ENCODE results near the gene VPS36.
A peak's percentile ranks its signal among the peaks of the same experiment; 100 is the strongest.
"Not testable (repeated sequence)": the region's sequence is repeated elsewhere in the genome, so short reads cannot be mapped to it uniquely, and the experiment has no call there.

VPS36 gene, protein sequence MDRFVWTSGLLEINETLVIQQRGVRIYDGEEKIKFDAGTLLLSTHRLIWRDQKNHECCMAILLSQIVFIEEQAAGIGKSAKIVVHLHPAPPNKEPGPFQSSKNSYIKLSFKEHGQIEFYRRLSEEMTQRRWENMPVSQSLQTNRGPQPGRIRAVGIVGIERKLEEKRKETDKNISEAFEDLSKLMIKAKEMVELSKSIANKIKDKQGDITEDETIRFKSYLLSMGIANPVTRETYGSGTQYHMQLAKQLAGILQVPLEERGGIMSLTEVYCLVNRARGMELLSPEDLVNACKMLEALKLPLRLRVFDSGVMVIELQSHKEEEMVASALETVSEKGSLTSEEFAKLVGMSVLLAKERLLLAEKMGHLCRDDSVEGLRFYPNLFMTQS

DNA sequence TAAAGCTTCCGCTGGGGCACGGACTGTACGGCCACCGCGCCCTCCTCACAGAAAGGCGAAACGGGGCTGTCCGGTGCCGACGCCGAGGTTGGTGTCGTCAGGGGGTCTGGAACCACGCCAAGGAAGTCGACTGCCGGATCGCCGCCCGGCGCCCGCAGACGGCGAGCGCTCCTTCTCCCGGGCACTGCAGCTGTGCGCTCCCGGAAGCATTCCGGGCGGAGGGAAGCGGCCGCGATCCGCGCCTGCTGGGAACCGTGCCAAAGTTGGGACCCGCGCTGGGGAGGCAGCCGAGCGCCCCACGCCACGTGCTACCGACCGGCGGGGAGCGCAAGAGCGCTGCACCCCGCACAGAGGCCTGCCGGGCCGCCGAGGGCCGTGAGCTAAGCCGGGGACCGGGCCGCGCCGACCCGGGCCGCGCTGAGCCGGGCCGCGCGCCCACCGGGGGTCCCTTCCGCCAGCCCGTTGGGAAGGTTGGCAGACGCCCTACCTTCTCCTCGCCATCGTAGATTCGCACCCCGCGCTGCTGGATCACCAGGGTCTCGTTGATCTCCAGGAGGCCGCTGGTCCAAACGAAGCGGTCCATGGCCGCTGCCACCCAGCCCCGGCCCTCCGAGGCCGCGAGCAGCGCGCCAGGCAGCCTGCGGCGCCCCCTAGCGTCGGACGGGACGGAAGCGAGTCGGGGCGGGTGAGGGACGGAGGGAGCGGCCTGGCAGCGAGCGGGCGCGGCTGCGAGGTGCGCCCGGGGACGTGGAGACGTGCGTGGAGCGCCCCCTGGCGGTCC is at the start of gene VPS36:
Gene VPS36 (minus strand): TSS at position 623 of the 781 bp plus-strand sequence. CDS start 40 bp downstream, at position 583.
- Histone ChIP-seq H3K4me3 (ENCODE audit: low read length) (peak within 1 kb of the TSS; percentile 86), H3K9ac (ENCODE audit: low read length) (peak within 1 kb of the TSS; percentile 96), H3K27me3 (ENCODE audit: control insufficient read depth, insufficient read depth, low read length) (no peaks in the 10 kb centered on the region), H3K9me3 (ENCODE audit: control insufficient read depth, low read length) (no peaks in the 10 kb centered on the region), H3K4me1 (ENCODE audit: control insufficient read depth, insufficient read depth, low read length) (peaks cover 11% of the 10 kb centered on the region), H3K36me3 (ENCODE audit: control insufficient read depth, insufficient read depth, low read length) (no peaks in the 10 kb centered on the region)

DNA sequence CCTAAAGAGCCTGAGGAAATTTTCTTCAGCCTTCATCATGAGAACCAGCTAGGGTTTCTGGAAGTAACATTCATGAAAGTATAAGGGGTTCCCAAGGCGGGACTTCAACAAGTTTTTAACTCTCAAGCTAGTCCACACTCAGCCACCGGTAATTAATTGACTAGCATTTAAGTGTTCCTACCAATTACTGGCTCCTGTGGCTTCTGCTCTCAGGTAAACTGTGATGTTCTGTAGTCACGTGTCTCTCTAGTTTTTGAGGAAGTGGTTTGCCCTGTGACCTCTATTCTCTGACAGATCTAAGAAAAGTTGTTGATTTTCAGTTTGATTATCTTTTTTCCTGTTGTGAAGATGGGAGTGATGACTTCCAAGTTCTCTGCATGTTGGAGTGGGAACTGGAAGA is 47.5 kb upstream of the VPS36 start:
- H3K9ac ChIP-seq (ENCODE audit: low read length); H3K9me3 ChIP-seq (ENCODE audit: control insufficient read depth, low read length); H3K4me1 ChIP-seq (ENCODE audit: control insufficient read depth, insufficient read depth, low read length); H3K27me3 ChIP-seq (ENCODE audit: control insufficient read depth, insufficient read depth, low read length); H3K36me3 ChIP-seq (ENCODE audit: control insufficient read depth, insufficient read depth, low read length); H3K4me3 ChIP-seq (ENCODE audit: low read length): not testable (repeated sequence)

DNA sequence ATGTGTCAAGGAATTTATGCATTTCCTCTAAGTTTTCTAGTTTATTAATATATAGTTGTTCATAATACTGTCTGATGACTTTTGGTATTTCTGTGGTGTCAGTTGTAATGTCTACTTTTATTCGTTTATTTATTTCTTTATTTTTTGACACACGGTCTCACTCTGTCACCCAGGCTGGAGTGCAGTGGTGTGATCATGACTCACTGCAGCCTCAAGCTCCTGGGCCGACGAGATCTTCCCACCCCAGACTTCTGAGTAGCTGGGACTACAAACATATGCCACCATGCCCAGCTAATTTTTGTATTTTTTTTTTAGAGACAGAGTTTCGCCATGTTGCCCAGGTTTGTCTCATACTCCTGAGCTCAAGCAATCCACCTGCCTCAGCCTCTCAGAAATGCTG is 43.8 kb upstream of the VPS36 start:
- H3K4me1 ChIP-seq (ENCODE audit: control insufficient read depth, insufficient read depth, low read length); H3K27me3 ChIP-seq (ENCODE audit: control insufficient read depth, insufficient read depth, low read length); H3K4me3 ChIP-seq (ENCODE audit: low read length); H3K9ac ChIP-seq (ENCODE audit: low read length); H3K36me3 ChIP-seq (ENCODE audit: control insufficient read depth, insufficient read depth, low read length); H3K9me3 ChIP-seq (ENCODE audit: control insufficient read depth, low read length): not testable (repeated sequence)

DNA sequence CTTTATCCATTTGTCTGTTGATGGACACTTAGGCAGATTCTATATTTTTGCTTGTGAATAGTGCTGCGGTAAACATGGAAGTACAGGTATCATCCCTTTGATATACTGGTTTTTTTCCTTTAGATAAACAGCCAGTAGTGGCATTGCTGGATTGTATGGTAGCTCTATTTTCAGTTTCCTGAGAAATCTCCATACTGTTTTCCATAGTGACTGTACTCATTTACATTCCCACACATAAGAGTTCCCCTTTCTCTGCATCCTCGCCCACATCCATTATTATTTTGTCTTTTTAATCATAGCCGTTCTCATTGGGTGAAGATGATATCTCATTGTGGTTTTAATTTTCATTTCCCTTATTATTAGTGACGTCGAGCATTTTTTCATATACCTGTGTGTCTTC is 40.6 kb upstream of the VPS36 start:
- not testable (repeated sequence) for H3K27me3 ChIP-seq (ENCODE audit: control insufficient read depth, insufficient read depth, low read length); H3K4me1 ChIP-seq (ENCODE audit: control insufficient read depth, insufficient read depth, low read length); H3K9ac ChIP-seq (ENCODE audit: low read length); H3K36me3 ChIP-seq (ENCODE audit: control insufficient read depth, insufficient read depth, low read length); H3K4me3 ChIP-seq (ENCODE audit: low read length); H3K9me3 ChIP-seq (ENCODE audit: control insufficient read depth, low read length)

DNA sequence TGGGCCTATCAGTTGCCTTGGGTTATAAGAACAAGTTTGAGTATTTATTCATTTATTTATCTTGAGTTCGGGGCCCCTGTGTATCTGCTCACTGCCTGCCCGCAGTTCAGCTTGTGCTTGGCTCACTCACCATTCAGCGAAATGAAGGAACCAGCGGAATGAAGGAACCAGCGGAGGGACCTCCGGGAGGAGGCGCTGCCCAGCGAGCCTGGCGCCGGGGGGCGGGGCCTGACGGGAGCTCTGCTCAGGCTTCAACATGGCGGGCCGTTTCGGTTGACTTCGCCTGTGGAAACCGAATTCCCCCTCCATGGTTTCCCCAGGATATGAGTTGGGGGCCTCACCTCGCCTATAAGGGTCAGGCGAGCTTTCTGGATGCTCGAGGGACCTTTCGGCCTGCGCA is 38.3 kb upstream of the VPS36 start:
- H3K27me3 ChIP-seq (ENCODE audit: control insufficient read depth, insufficient read depth, low read length); H3K9me3 ChIP-seq (ENCODE audit: control insufficient read depth, low read length); H3K36me3 ChIP-seq (ENCODE audit: control insufficient read depth, insufficient read depth, low read length); H3K4me1 ChIP-seq (ENCODE audit: control insufficient read depth, insufficient read depth, low read length); H3K9ac ChIP-seq (ENCODE audit: low read length); H3K4me3 ChIP-seq (ENCODE audit: low read length): not testable (repeated sequence)

DNA sequence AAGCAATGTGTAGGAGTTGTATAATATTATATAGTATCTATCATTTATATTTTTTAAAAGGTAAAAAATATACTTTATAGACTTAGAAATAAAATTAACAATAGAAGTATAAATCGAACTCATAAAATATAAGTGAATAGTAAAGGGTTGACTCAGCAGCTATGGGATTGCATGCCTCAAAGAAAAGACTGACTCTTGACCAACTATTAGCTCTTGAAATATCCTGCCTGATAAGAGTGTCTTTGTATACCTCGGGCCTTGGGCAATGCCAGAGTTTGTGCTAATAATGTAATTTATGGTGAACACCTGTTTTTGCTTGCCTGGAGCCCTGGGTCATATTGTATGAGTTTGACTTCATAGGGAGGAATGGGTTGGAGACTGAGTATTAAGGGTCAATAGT is 36.6 kb upstream of the VPS36 start:
- H3K9me3 ChIP-seq (ENCODE audit: control insufficient read depth, low read length); H3K27me3 ChIP-seq (ENCODE audit: control insufficient read depth, insufficient read depth, low read length); H3K4me1 ChIP-seq (ENCODE audit: control insufficient read depth, insufficient read depth, low read length); H3K4me3 ChIP-seq (ENCODE audit: low read length); H3K9ac ChIP-seq (ENCODE audit: low read length); H3K36me3 ChIP-seq (ENCODE audit: control insufficient read depth, insufficient read depth, low read length): not testable (repeated sequence)

DNA sequence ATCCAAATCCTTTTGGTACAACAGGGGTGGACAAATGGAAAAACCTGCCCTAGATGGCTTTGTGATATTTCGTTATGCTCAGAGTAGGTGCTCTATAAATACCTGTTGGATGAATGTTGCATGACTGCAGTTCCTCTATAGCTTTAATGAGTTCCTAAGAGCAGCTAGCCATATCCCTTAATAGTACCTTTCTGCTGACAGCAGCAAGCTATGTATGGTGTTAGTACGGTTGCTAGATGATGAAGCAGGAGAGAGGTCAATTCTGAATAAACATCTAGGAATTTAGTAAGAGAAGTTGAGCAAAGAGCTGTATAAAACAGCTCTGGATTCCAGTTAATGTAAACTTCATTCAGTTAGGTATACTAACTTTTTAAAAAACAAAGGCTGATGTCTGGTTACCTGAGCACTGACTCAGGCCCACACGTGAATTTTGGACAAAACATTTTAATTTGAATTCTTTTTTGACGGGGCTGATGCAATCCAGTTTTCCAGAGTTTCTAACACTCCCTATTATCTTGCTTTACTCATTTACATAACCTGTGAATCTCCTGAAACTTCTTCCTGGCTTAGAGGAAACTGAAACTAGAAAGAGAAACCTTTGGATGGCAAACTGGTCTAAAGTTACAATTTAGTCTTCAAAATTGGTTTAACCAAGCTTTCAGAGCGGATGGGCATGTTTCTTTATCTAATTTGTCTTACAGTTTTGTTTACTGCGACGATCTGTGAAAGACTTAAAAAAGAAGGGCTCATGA is 30.4 kb upstream of the VPS36 start:
- H3K9me3 ChIP-seq (ENCODE audit: control insufficient read depth, low read length); H3K9ac ChIP-seq (ENCODE audit: low read length); H3K4me1 ChIP-seq (ENCODE audit: control insufficient read depth, insufficient read depth, low read length); H3K27me3 ChIP-seq (ENCODE audit: control insufficient read depth, insufficient read depth, low read length); H3K4me3 ChIP-seq (ENCODE audit: low read length); H3K36me3 ChIP-seq (ENCODE audit: control insufficient read depth, insufficient read depth, low read length): not testable (repeated sequence)

DNA sequence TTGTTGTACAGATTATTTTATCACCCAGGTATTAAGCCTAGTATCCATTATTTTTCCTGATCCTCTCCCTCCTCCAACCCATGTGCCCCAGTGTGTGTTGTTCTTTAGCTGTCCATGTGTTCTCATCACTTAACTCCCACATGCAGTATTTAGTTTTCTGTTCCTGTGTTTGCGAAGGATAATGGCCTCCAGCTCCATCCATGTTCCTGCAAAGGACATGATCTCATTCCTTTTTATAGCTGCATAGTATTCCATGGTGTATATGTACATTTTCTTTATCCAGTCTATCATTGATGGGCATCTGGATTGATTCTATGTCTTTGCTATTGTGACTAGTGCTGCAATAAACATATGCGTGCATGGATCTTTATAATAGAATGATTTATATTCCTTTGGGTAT is 18.1 kb upstream of the VPS36 start:
- not testable (repeated sequence) for H3K4me3 ChIP-seq (ENCODE audit: low read length); H3K9ac ChIP-seq (ENCODE audit: low read length); H3K36me3 ChIP-seq (ENCODE audit: control insufficient read depth, insufficient read depth, low read length); H3K4me1 ChIP-seq (ENCODE audit: control insufficient read depth, insufficient read depth, low read length); H3K9me3 ChIP-seq (ENCODE audit: control insufficient read depth, low read length); H3K27me3 ChIP-seq (ENCODE audit: control insufficient read depth, insufficient read depth, low read length)

DNA sequence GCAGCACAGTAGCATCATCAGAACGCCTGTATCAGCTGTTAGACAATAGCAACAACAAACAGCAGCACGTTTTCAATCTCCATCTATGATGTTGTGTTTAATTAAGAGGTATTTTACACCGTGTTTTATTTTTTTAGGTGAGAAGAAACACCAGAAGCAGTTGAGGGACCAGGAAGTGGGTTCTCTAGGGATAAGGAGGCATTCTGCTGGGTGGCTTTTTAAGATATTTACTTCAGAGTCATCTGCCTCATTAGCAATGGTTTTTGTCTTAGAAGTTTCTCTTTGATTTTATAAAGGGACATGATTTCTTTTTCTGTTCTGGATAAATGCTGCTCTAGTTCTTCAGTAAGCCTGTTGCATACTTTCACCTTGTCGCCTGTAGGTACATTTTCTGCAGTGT is 13.1 kb upstream of the VPS36 start:
- Histone ChIP-seq H3K4me3 (ENCODE audit: low read length) (no peak overlapping the region), H3K4me1 (ENCODE audit: control insufficient read depth, insufficient read depth, low read length) (no peaks in the 10 kb centered on the region), H3K9ac (ENCODE audit: low read length) (no peak overlapping the region), H3K36me3 (ENCODE audit: control insufficient read depth, insufficient read depth, low read length) (no peaks in the 10 kb centered on the region), H3K9me3 (ENCODE audit: control insufficient read depth, low read length) (no peaks in the 10 kb centered on the region), H3K27me3 (ENCODE audit: control insufficient read depth, insufficient read depth, low read length) (no peaks in the 10 kb centered on the region)

DNA sequence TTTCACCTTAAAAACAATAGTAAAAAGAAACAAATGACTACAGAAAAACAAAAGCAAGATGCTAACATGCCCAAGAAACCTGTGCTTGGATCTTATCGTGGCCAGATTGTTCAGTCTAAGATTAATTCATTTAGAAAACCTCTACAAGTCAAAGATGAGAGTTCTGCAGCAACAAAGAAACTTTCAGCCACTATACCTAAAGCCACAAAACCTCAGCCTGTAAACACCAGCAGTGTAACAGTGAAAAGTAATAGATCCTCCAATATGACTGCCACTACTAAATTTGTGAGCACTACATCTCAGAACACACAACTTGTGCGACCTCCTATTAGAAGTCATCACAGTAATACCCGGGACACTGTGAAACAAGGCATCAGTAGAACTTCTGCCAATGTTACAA is 10.8 kb upstream of the VPS36 start:
- no peak overlapping the region for H3K9ac ChIP-seq (ENCODE audit: low read length)
- H3K4me1 ChIP-seq (ENCODE audit: control insufficient read depth, insufficient read depth, low read length), result peaks cover 8% of the 10 kb centered on the region
- H3K36me3 ChIP-seq (ENCODE audit: control insufficient read depth, insufficient read depth, low read length), result no peaks in the 10 kb centered on the region
- H3K27me3 ChIP-seq (ENCODE audit: control insufficient read depth, insufficient read depth, low read length), result no peaks in the 10 kb centered on the region
- no peak overlapping the region for H3K4me3 ChIP-seq (ENCODE audit: low read length)
- no peaks in the 10 kb centered on the region for H3K9me3 ChIP-seq (ENCODE audit: control insufficient read depth, low read length)

DNA sequence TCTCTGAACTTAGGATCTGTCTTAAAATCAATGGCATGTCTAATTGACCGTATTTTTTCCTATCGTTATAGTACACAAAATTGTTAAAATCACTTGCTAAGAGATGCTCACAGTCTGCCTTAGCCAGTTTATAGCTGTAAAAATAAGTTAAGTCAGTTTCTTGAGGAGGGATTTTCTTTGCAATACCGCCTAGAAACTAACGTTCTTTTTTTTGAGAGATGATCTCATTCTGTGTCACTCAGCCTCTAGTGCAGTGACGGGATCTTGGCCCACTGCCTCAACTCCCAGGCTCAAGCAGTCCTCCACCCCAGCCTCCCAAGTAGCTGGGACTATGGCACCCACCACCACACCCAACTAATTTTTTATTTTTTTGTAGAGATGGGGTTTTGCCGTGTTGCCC is 9.2 kb upstream of the VPS36 start:
- Histone ChIP-seq H3K4me1 (ENCODE audit: control insufficient read depth, insufficient read depth, low read length) (peaks cover 11% of the 10 kb centered on the region), H3K9ac (ENCODE audit: low read length) (no peak overlapping the region), H3K9me3 (ENCODE audit: control insufficient read depth, low read length) (no peaks in the 10 kb centered on the region), H3K27me3 (ENCODE audit: control insufficient read depth, insufficient read depth, low read length) (no peaks in the 10 kb centered on the region), H3K4me3 (ENCODE audit: low read length) (no peak overlapping the region), H3K36me3 (ENCODE audit: control insufficient read depth, insufficient read depth, low read length) (no peaks in the 10 kb centered on the region)

DNA sequence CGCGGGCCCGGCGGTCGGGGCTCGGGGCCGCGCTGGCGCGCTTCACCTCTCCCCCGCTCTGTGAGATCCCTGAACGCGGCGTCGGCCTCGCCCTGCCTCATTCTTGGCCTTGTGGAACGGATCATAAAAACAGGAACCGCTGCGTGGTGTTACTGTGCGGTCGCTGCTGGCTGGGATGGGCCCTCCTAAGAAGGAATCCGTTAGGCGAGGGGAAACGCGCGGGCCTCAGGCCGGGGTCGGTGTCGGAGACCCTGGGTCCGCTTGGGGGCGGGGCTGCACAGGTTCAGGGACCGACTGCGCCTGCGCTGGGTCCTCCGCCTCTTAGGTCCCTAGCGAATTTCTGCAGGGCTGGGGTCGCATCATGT is 5.2 kb upstream of the VPS36 start:
- Histone ChIP-seq H3K9ac (ENCODE audit: low read length) (peak overlapping the region; percentile 71), H3K36me3 (ENCODE audit: control insufficient read depth, insufficient read depth, low read length) (no peaks in the 10 kb centered on the region), H3K4me1 (ENCODE audit: control insufficient read depth, insufficient read depth, low read length) (peaks cover 11% of the 10 kb centered on the region), H3K4me3 (ENCODE audit: low read length) (peak overlapping the region; percentile 90), H3K9me3 (ENCODE audit: control insufficient read depth, low read length) (no peaks in the 10 kb centered on the region), H3K27me3 (ENCODE audit: control insufficient read depth, insufficient read depth, low read length) (no peaks in the 10 kb centered on the region)
